ENCODE data around the gene RPRD1B. TPM values are rescaled to one million over a fixed set of nuclear protein-coding genes. Genes with fewer than 3 reads are reported as not detected.

RPRD1B gene
- total and polyA plus RNA-seq, 2 of the 4 experiments (the other 2 are of a cell fraction) = 8.4 to 9.9 TPM

GRCh38 chr20:38112930-38113294, 79.4 kb downstream of the RPRD1B start:
- in situ Hi-C loops (cut with MboI; ENCODE audit: low sequenced_read_pairs) (no loop called here), dilution Hi-C loops (cut with HindIII; ENCODE audit: low sequenced_read_pairs, unreplicated experiment) (no loop called here), intact Hi-C loops (cut with micrococcal nuclease) (no loop called here)
- no peak overlapping the region for H3K27ac ChIP-seq (ENCODE audit: insufficient read depth, low read length)
- DNase-seq (no peak), ATAC-seq (ENCODE audit: low read depth) (no peak)
- H3K18ac ChIP-seq (ENCODE audit: low read depth, low read length) = no peak overlapping the region
- no peaks in the 10 kb centered on the region for H4K20me1 ChIP-seq (ENCODE audit: insufficient read depth, low read length)
- H3K4me3 ChIP-seq (ENCODE audit: insufficient read depth, low read depth, low read length) = no peak overlapping the region
- H3K4me1 ChIP-seq (ENCODE audit: control insufficient read depth, insufficient read depth, low read length) = peaks cover 20% of the 10 kb centered on the region
- H3K9ac ChIP-seq (ENCODE audit: low read depth, low read length) = no peak overlapping the region
- TF ChIP-seq RCOR1 (IDR thresholded peaks at IDR 0.05; ENCODE audit: insufficient replicate concordance, low read length) = no peak
- TF ChIP-seq FOS (IDR thresholded peaks at IDR 0.05; ENCODE audit: low read depth, low read length) = no peak
- no peak for TF ChIP-seq SMC3 (IDR thresholded peaks at IDR 0.05; ENCODE audit: low read depth, low read length)
- TF ChIP-seq USF2 (IDR thresholded peaks at IDR 0.05; ENCODE audit: low read depth, low read length) = no peak
- no peak for TF ChIP-seq RFX5 (IDR thresholded peaks at IDR 0.05; ENCODE audit: low read depth, low read length)
- no peak for TF ChIP-seq NFE2L2 (IDR thresholded peaks at IDR 0.05; ENCODE audit: low read depth, low read length)
- no peak for TF ChIP-seq MXI1 (IDR thresholded peaks at IDR 0.05; ENCODE audit: borderline replicate concordance, low read depth, low read length)
- TF ChIP-seq BHLHE40 (IDR thresholded peaks at IDR 0.05; ENCODE audit: low read depth, low read length) = no peak
- TF ChIP-seq CEBPB (IDR thresholded peaks at IDR 0.05; ENCODE audit: low read depth, low read length) = no peak
- no peak for TF ChIP-seq CTCF (conservative IDR thresholded peaks at IDR 0.05; ENCODE audit: low read depth, low read length)
- no peak for TF ChIP-seq MAZ (IDR thresholded peaks at IDR 0.05; ENCODE audit: borderline replicate concordance, low read depth, low read length)
- TF ChIP-seq RAD21 (IDR thresholded peaks at IDR 0.05; ENCODE audit: low read length) = no peak
- no peak for TF ChIP-seq POLR2A (IDR thresholded peaks at IDR 0.05; ENCODE audit: low read depth, low read length)
- ChIA-PET CTCF (interaction anchor here (1.5 kb wide), 1 partner anchor 39 kb away, joined by 5 read pairs; no protein-coding TSS in a partner anchor), POLR2A (ENCODE audit: unreplicated experiment) (no interaction called here)
- no peak overlapping the region; a peak in 1 of 4 replicates for H4K8ac ChIP-seq (ENCODE audit: low read depth in 2 of 2, low read length in 2 of 2)
- H4K91ac ChIP-seq (ENCODE audit: insufficient read depth, low read depth, low read length) = peak overlapping the region; percentile 41; the same call in 1 of the 2 replicates
- peak overlapping the region; percentile 76; the same call in 1 of the 2 replicates for H3K4ac ChIP-seq (ENCODE audit: low read depth, low read length)
- no peaks in the 10 kb centered on the region for H3K27me3 ChIP-seq (ENCODE audit: control insufficient read depth, insufficient read depth, low read length)
- no peaks in the 10 kb centered on the region for H3K9me3 ChIP-seq (ENCODE audit: control insufficient read depth, insufficient read depth, low read length)
- H3K36me3 ChIP-seq (ENCODE audit: control insufficient read depth, insufficient read depth, low read length) = no peaks in the 10 kb centered on the region
- H3K14ac ChIP-seq (replicated peaks; ENCODE audit: low read depth, low read length) = peak overlapping the region; percentile 34; the same call in 1 of the 2 replicates
- peaks cover 35% of the 10 kb centered on the region for H3K9me1 ChIP-seq (ENCODE audit: insufficient read depth, low read length)
- no peak overlapping the region; the same call in 1 of the 2 replicates for H4K5ac ChIP-seq (ENCODE audit: low read depth, low read length)
- no peak overlapping the region for H3K4me2 ChIP-seq (ENCODE audit: low read depth, low read length)
- peak overlapping the region; percentile 66; the same call in 1 of the 2 replicates for H2BK120ac ChIP-seq (ENCODE audit: low read depth, low read length)
- no TSS peak for BruUV-seq (replicated peaks)
- no peak overlapping the region for H3K56ac ChIP-seq (ENCODE audit: extremely low read depth, insufficient read depth, low read length)
- peak overlapping the region; percentile 93; the same call in 1 of the 2 replicates for H2AK5ac ChIP-seq (ENCODE audit: low read depth, low read length)
- H3K79me1 ChIP-seq (ENCODE audit: low read depth in 1 of 2, low read length in 2 of 2) = no peaks in the 10 kb centered on the region
- H2BK5ac ChIP-seq (ENCODE audit: low read depth, low read length, poor library complexity, severe bottlenecking) = no peak overlapping the region
- peak overlapping the region; percentile 35 for H2AK9ac ChIP-seq (replicated peaks; ENCODE audit: low read depth, low read length, poor library complexity)
- WGBS, 2 experiments (ENCODE audit: extremely low coverage in 2 of 2, insufficient read length in 1 of 2) = 100% methylated on average over 1 of the region's 8 CpGs; no CpG with 5 or more reads in 1 of the 2 experiments
- peak overlapping the region; percentile 68; the same call in 1 of the 3 replicates for H2BK15ac ChIP-seq (ENCODE audit: low read depth, low read length)
- H3K23ac ChIP-seq (ENCODE audit: low read depth, low read length) = no peak overlapping the region; the same call in 1 of the 2 replicates
- peak overlapping the region; percentile 72; the same call in 1 of the 2 replicates for H2BK20ac ChIP-seq (ENCODE audit: low read depth, low read length)
- no peak overlapping the region for H2AFZ ChIP-seq (replicated peaks; ENCODE audit: low read length, poor library complexity)

Data from IMR-90 (cell line).